HEK293 (cell line): Measurements from ENCODE around the gene ITSN1.

Experiments
- CTCF ChIP-seq: fragments of 450-650 bp; formaldehyde crosslinking; IDR thresholded peaks from 2 replicates; pipeline ENCODE4 v1.5.1; 2016; ENCODE audit warnings: missing biosample characterization, missing genetic modification characterization
- ZNF184 ChIP-seq: fragments of 450-650 bp; IDR thresholded peaks from 2 replicates; pipeline ENCODE4 v1.5.1; 2018; ENCODE audit warnings: missing biosample characterization, mild to moderate bottlenecking, missing genetic modification characterization
- ZNF266 ChIP-seq: fragments of 450-650 bp; formaldehyde crosslinking; IDR thresholded peaks from 2 replicates; pipeline ENCODE4 v1.5.1; 2016; ENCODE audit warnings: missing biosample characterization, missing genetic modification characterization, low read depth

DNA sequence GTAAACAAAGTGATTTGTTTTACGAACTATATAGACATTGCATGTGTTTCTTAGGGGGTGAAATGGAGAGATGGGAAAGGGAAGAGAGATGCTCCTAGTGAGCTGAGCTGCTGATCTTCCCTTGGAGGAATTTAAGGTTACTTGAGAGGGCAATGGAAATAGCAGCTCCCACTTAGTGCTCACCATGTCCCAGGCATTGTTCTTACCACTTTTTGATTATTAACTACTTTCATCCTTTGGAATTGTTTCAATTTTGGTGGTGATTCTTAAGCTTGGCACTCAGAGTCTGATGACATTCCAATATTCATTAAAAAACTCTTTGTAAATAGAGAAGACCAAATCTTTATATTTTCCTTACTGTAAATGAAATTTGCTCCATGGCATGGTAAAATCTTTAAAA, 124.9 kb downstream of the ITSN1 start:
- TF ChIP-seq CTCF (tag by site-specific recombination): no peak
- no peak for TF ChIP-seq ZNF184
- no peak for TF ChIP-seq ZNF266 (tag by site-specific recombination)
